HL-60 (cell line): Measurements from ENCODE around the gene ARMC6.
"Not testable (repeated sequence)": the region's sequence is repeated elsewhere in the genome, so short reads cannot be mapped to it uniquely, and the experiment has no call there.

Experiments used
- DNase-seq, 2 experiments: peaks; one replicate each; pipeline ENCODE4 v3.0.0-alpha.2; 2010 to 2020; ENCODE audit warnings: low read depth in 1 of 2, low spot score in 1 of 2
- H3K27ac ChIP-seq: fragments of 250-450 bp; sonication (Bioruptor Pico); replicated peaks from 2 replicates; pipeline ENCODE4 v1.5.1; 2020; ENCODE audit warnings: mild to moderate bottlenecking, moderate library complexity
- H3K27me3 ChIP-seq: fragments of 250-450 bp; sonication (Bioruptor Pico); 2 replicates; pipeline ENCODE4 v1.5.1; 2021; ENCODE audit warnings: mild to moderate bottlenecking, moderate library complexity; ENCODE audit not compliant: insufficient read depth, poor library complexity, severe bottlenecking
- H3K4me3 ChIP-seq: replicated peaks from 2 replicates; pipeline ENCODE4 v1.5.1; 2011; ENCODE audit warnings: mild to moderate bottlenecking, control low read depth, low read length; ENCODE audit not compliant: insufficient read depth
- CTCF ChIP-seq: IDR thresholded peaks from one replicate; pipeline ENCODE4 v1.5.1; 2011; ENCODE audit warnings: low read length, control low read depth, inconsistent platforms; ENCODE audit not compliant: insufficient read depth
- GABPA ChIP-seq: IDR thresholded peaks from 2 replicates; pipeline ENCODE4 v1.6.1; 2012; ENCODE audit warnings: low read depth
- POLR2AphosphoS5 ChIP-seq: IDR thresholded peaks from 2 replicates; pipeline ENCODE4 v1.6.1; 2012; ENCODE audit warnings: low read depth
- REST ChIP-seq: IDR thresholded peaks from 2 replicates; pipeline ENCODE4 v1.6.1; 2012; ENCODE audit warnings: low read depth; ENCODE audit not compliant: insufficient replicate concordance
- SPI1 ChIP-seq: IDR thresholded peaks from 2 replicates; pipeline ENCODE4 v1.6.1; 2012; ENCODE audit warnings: low read depth, mild to moderate bottlenecking, borderline replicate concordance

Gene ARMC6

DNA sequence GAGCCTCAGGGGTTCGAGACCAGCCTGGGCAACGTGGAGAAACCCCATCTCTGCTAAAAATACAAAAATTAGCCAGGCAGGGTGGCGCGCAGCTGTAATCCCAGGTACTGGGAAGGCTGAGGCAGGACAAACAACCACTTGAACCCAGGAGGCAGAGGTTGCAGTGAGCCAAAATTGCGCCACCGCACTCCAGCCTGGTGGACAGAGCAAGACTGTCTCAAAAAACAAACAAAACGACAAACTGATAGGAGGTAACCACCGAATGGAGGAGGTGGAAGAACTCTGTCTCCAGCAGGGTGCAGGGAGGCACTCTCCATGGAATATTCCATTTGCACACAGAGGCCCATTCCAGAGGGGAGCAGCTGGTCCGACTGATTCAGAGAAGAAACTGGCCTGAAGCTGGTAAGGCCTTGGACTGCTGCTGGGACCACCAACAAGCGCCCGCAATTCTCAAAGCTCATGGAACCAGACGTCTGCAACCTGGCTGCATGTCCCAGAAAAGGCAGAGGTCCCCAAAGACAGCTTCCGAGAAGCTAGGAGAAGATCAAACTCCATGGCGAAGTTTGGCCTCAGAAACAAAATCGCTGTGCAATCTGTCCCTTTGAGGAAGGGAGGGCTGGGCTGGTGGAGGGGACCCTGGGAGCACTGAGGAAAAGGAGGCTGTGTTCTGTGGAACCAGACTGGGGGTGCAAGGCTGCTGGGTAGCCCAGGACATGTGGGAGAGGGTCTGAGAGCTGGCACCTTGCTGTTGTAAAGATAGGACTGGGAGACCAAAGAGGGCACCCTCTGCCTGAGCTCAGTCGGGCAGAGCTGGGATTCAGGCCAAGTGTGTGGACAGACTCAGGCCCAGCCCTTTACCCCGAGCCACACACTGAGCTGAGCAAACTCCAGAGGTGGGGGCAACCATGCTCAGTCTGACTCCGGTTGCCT is 65.6 kb downstream of the ARMC6 start:
- TF ChIP-seq CTCF (no peak), GABPA (no peak), SPI1 (no peak), POLR2AphosphoS5 (no peak), REST (no peak)
- Histone ChIP-seq H3K27ac (no peak overlapping the region), H3K4me3 (no peak overlapping the region), H3K27me3 (no peaks in the 10 kb centered on the region)
- DNase-seq = no peak

DNA sequence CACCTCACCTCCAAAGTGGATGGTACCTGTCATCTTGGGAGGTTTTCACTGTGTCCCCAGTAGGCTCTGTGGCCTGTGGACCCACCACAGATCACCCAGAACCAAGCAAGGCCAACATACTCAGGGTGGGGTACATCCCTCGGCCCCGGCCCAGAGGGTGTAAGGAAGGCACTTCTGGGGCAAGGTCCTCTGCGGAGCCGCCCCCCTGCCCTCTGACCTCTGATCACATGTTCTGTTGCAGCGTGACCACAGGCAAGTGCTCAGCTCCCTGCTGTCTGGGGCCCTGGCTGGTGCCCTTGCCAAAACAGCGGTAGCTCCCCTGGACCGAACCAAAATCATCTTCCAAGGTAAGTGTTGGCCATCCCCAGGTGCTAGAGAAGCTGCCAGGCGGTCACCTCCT is 68.1 kb downstream of the ARMC6 start:
- H3K4me3 ChIP-seq = no peak overlapping the region
- DNase-seq = no peak
- TF ChIP-seq CTCF (no peak), POLR2AphosphoS5 (no peak), SPI1 (no peak), REST (no peak), GABPA (no peak)
- H3K27ac ChIP-seq = no peak overlapping the region
- no peaks in the 10 kb centered on the region for H3K27me3 ChIP-seq

DNA sequence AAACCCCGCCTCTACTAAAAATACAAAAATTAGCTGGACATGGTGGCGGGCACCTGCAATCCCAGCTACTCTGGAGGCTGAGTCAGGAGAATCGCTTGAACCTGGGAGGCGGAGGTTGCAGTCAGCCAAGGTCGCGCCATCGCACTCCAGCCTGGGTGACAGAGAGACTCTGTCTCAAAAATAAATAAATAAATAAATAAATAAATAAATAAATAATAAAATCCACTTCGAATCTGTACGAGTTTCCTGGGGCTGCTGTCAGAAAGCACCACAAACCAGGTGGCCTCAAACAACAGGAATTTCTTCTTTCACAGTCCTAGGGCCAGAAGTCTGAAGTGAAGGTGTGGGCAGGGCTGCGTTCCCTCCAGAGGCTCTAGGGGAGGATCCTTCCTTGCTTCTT is 69.2 kb downstream of the ARMC6 start:
- DNase-seq, H3K27me3 ChIP-seq, H3K4me3 ChIP-seq, H3K27ac ChIP-seq: not testable (repeated sequence)

- Histone ChIP-seq H3K4me3 (no peak overlapping the region), H3K27ac (no peak overlapping the region), H3K27me3 (no peaks in the 10 kb centered on the region)
- TF ChIP-seq REST (no peak), SPI1 (no peak), POLR2AphosphoS5 (no peak), CTCF (no peak), GABPA (no peak)
- DNase-seq = no peak
Observed at GRCh38 chr19:19103167-19103566, 69.8 kb downstream of the ARMC6 start.
